A549 (cell line): Measurements from ENCODE around the gene KCNK6. TPM values are rescaled to one million over a fixed set of nuclear protein-coding genes. Genes with fewer than 3 reads are reported as not detected.

Experiments
- CBX8 ChIP-seq: fragments of 200-600 bp; sonication (generic); IDR thresholded peaks from 2 replicates; pipeline ENCODE4 v1.6.1; 2016
- CEBPB ChIP-seq, 2 experiments: fragments of >200 bp in 1 of 2; sonication (Bioruptor Twin) in 1 of 2; formaldehyde crosslinking in 1 of 2; IDR thresholded peaks; 2 replicates each; pipeline ENCODE4 v1.6.1; 2012 to 2016
- CHD2 ChIP-seq: fragments of 150-350 bp; IDR thresholded peaks from 2 replicates; pipeline ENCODE4 v1.6.1; 2014; ENCODE audit warnings: low read length; ENCODE audit not compliant: partially characterized antibody
- CHD4 ChIP-seq: fragments of 200-600 bp; sonication (generic); IDR thresholded peaks from 2 replicates; pipeline ENCODE4 v1.6.1; 2016; ENCODE audit warnings: antibody characterized with exemption, mild to moderate bottlenecking, borderline replicate concordance
- CTCF ChIP-seq: fragments of >200 bp; sonication (Bioruptor Twin); formaldehyde crosslinking; IDR thresholded peaks from 3 replicates; pipeline ENCODE4 v1.5.1; 2016
- EHF ChIP-seq: fragments of 250-450 bp; sonication (Bioruptor Pico); IDR thresholded peaks from 2 replicates; pipeline ENCODE4 v1.5.0; 2020; ENCODE audit warnings: mild to moderate bottlenecking
- ELK1 ChIP-seq: fragments of 150-350 bp; IDR thresholded peaks from 2 replicates; pipeline ENCODE4 v1.6.1; 2014; ENCODE audit warnings: low read depth, mild to moderate bottlenecking, low read length
- FOXS1 ChIP-seq: fragments of 250-450 bp; sonication (Bioruptor Pico); IDR thresholded peaks from 2 replicates; pipeline ENCODE4 v1.5.0; 2020; ENCODE audit warnings: mild to moderate bottlenecking, moderate library complexity
- HOXA7 ChIP-seq: fragments of 250-450 bp; sonication (Bioruptor Pico); IDR thresholded peaks from 2 replicates; pipeline ENCODE4 v1.5.0; 2020; ENCODE audit warnings: mild to moderate bottlenecking, moderate library complexity
- HOXB13 ChIP-seq: fragments of 250-450 bp; sonication (Bioruptor Pico); IDR thresholded peaks from 2 replicates; pipeline ENCODE4 v1.5.0; 2020; ENCODE audit warnings: low read depth, mild to moderate bottlenecking, moderate library complexity
- JUN ChIP-seq, 2 experiments: fragments of >200 bp; sonication (Bioruptor Twin); formaldehyde crosslinking; IDR thresholded peaks; 2 replicates in 1 of 2; 3 replicates in 1 of 2; pipeline ENCODE4 v1.6.1; 2016 to 2017
- KDM1A ChIP-seq: fragments of 200-600 bp; sonication (generic); IDR thresholded peaks from 2 replicates; pipeline ENCODE4 v1.6.1; 2016; ENCODE audit warnings: low read depth, mild to moderate bottlenecking
- KDM5A ChIP-seq: fragments of 200-600 bp; sonication (generic); IDR thresholded peaks from 2 replicates; pipeline ENCODE4 v1.6.1; 2016; ENCODE audit warnings: antibody characterized with exemption, mild to moderate bottlenecking
- MYC ChIP-seq: IDR thresholded peaks from 2 replicates; pipeline ENCODE4 v1.6.1; 2012; ENCODE audit warnings: mild to moderate bottlenecking, inconsistent platforms, low read length, improper control_type of control experiment, borderline replicate concordance
- NFE2L2 ChIP-seq: fragments of 150-350 bp; conservative IDR thresholded peaks from 2 replicates; pipeline ENCODE4 v1.6.1; 2014; ENCODE audit warnings: low read length
- NPAS2 ChIP-seq: fragments of 250-450 bp; sonication (Bioruptor Pico); IDR thresholded peaks from 2 replicates; pipeline ENCODE4 v1.8.0; 2022; ENCODE audit warnings: mild to moderate bottlenecking, moderate library complexity, borderline replicate concordance
- PHF8 ChIP-seq: fragments of 200-600 bp; sonication (generic); IDR thresholded peaks from 2 replicates; pipeline ENCODE4 v1.6.1; 2016; ENCODE audit warnings: low read depth, mild to moderate bottlenecking, antibody characterized with exemption, moderate library complexity, borderline replicate concordance
- POLR2AphosphoS2 ChIP-seq: conservative IDR thresholded peaks from 2 replicates; pipeline ENCODE4 v1.6.1; 2012; ENCODE audit warnings: low read length, improper control_type of control experiment, inconsistent platforms
- RARB ChIP-seq: fragments of 250-450 bp; sonication (Bioruptor Pico); IDR thresholded peaks from 2 replicates; pipeline ENCODE4 v1.8.0; 2021; ENCODE audit warnings: mild to moderate bottlenecking, moderate library complexity
- REST ChIP-seq: fragments of 200-600 bp; sonication (generic); IDR thresholded peaks from 2 replicates; pipeline ENCODE4 v1.6.1; 2016; ENCODE audit warnings: antibody characterized with exemption, mild to moderate bottlenecking, moderate library complexity
- RNF2 ChIP-seq: fragments of 200-600 bp; sonication (generic); IDR thresholded peaks from 2 replicates; pipeline ENCODE4 v1.6.1; 2016; ENCODE audit warnings: low read depth, mild to moderate bottlenecking, antibody characterized with exemption, moderate library complexity, borderline replicate concordance
- SMC3 ChIP-seq: fragments of >200 bp; sonication (Bioruptor Twin); formaldehyde crosslinking; IDR thresholded peaks from 3 replicates; pipeline ENCODE4 v1.6.1; 2018; ENCODE audit warnings: inconsistent platforms
- SREBF2 ChIP-seq: fragments of 450-650 bp; IDR thresholded peaks from 2 replicates; pipeline ENCODE4 v1.6.1; 2014; ENCODE audit warnings: mild to moderate bottlenecking, moderate library complexity
- TP53 ChIP-seq: fragments of 250-450 bp; sonication (Bioruptor Pico); IDR thresholded peaks from 2 replicates; pipeline ENCODE4 v1.5.0; 2021; ENCODE audit warnings: mild to moderate bottlenecking, moderate library complexity
- ZC3H11A ChIP-seq: fragments of 450-650 bp; IDR thresholded peaks from 2 replicates; pipeline ENCODE4 v1.6.1; 2014; ENCODE audit warnings: antibody characterized with exemption, mild to moderate bottlenecking
- ZFP36 ChIP-seq: fragments of 450-650 bp; IDR thresholded peaks from 2 replicates; pipeline ENCODE4 v1.6.1; 2014; ENCODE audit warnings: borderline replicate concordance; ENCODE audit not compliant: partially characterized antibody
- ZNF302 ChIP-seq: fragments of 250-450 bp; sonication (Bioruptor Pico); IDR thresholded peaks from 2 replicates; pipeline ENCODE4 v1.9.0; 2021; ENCODE audit warnings: inconsistent platforms, mild to moderate bottlenecking, moderate library complexity
- ZSCAN20 ChIP-seq: fragments of 250-450 bp; sonication (Bioruptor Pico); IDR thresholded peaks from 2 replicates; pipeline ENCODE4 v1.8.0; 2022; ENCODE audit warnings: mild to moderate bottlenecking, moderate library complexity
- polyA plus RNA-seq, 4 experiments: library from polyadenylated mRNA; depleted of rRNA in 3 of 4; stranded (reverse); fragments of >200 nt; fragmentation: RNase III in 1 of 4; extraction: RNeasy Plus Mini Kit Qiagen cat#74134 plus additional on column Dnase treatment in 1 of 4; gene quantifications; 2 replicates in 3 of 4; 3 replicates in 1 of 4; pipeline ENCODE4 v1.2.3, GENCODE V29; 2011 to 2017
- TF ChIP-seq, protein P1 (sequence below): fragments of 450-650 bp; IDR thresholded peaks from 2 replicates; pipeline ENCODE4 v1.6.1; 2014; ENCODE audit warnings: antibody characterized with exemption
- TF ChIP-seq, protein P2 (sequence below): fragments of >200 bp; sonication (Bioruptor Twin); formaldehyde crosslinking; IDR thresholded peaks from 3 replicates; pipeline ENCODE4 v1.6.1; 2016
- TF ChIP-seq, protein P3 (sequence below): fragments of >200 bp; sonication (Bioruptor Twin); formaldehyde crosslinking; IDR thresholded peaks from 2 replicates; pipeline ENCODE4 v1.6.1; 2016

Gene KCNK6
- polyA plus RNA-seq, 2 of the 4 experiments (the other 2 are of a cell fraction) = 2.4 to 2.8 TPM

GRCh38 chr19:38303517-38304351 lies 15.9 kb upstream of the KCNK6 start, which contains the start of gene C19orf33 (continued):
- TF ChIP-seq CTCF (no peak), TP53 (CRISPR knock-in tag) (0 out of 2 replicates have a peak, but pooled peaks have one; percentile 19), ZNF302 (peak; percentile 90; the same call in 1 of the 2 replicates), EHF (peak; percentile 93; the same call in 1 of the 2 replicates), PHF8 (no peak), POLR2AphosphoS2 (no peak), NPAS2 (CRISPR knock-in tag) (no peak), KDM5A (no peak), JUN (IDR thresholded peaks at IDR 0.05) (peak; percentile 76 to 89), CEBPB (IDR thresholded peaks at IDR 0.05) (no peak), REST (no peak), ZC3H11A (no peak), SREBF2 (no peak), CHD4 (no peak), NFE2L2 (no peak), ZSCAN20 (CRISPR knock-in tag) (no peak), KDM1A (no peak), FOXS1 (CRISPR knock-in tag) (peak; percentile 71; the same call in 1 of the 2 replicates), HOXA7 (CRISPR knock-in tag) (peak; percentile 72; the same call in 1 of the 2 replicates), MYC (peak; percentile 64; the same call in 1 of the 2 replicates), RNF2 (no peak), ZFP36 (no peak), CHD2 (peak; percentile 14), ELK1 (no peak), CBX8 (no peak), HOXB13 (CRISPR knock-in tag) (peak; percentile 97), RARB (CRISPR knock-in tag) (peak; percentile 19; the same call in 1 of the 2 replicates), SMC3 (peak; percentile 46; the same call in 2 of the 3 replicates)
- TF ChIP-seq, protein P1, sequence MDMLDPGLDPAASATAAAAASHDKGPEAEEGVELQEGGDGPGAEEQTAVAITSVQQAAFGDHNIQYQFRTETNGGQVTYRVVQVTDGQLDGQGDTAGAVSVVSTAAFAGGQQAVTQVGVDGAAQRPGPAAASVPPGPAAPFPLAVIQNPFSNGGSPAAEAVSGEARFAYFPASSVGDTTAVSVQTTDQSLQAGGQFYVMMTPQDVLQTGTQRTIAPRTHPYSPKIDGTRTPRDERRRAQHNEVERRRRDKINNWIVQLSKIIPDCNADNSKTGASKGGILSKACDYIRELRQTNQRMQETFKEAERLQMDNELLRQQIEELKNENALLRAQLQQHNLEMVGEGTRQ = peak; percentile 52; the same call in 1 of the 2 replicates
- TF ChIP-seq, protein P2, sequence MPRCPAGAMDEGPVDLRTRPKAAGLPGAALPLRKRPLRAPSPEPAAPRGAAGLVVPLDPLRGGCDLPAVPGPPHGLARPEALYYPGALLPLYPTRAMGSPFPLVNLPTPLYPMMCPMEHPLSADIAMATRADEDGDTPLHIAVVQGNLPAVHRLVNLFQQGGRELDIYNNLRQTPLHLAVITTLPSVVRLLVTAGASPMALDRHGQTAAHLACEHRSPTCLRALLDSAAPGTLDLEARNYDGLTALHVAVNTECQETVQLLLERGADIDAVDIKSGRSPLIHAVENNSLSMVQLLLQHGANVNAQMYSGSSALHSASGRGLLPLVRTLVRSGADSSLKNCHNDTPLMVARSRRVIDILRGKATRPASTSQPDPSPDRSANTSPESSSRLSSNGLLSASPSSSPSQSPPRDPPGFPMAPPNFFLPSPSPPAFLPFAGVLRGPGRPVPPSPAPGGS = peak; percentile 34; the same call in 1 of the 3 replicates
- TF ChIP-seq, protein P3, sequence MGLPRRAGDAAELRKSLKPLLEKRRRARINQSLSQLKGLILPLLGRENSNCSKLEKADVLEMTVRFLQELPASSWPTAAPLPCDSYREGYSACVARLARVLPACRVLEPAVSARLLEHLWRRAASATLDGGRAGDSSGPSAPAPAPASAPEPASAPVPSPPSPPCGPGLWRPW = no peak
